ENCODE results near the gene CHL1. TPM values are rescaled to one million over a fixed set of nuclear protein-coding genes. Genes with fewer than 3 reads are reported as not detected.

The CHL1 gene
- total RNA-seq (0.20 and 0.52 TPM in 2 replicates), polyA plus RNA-seq (0.34 TPM in 1 of 2 replicates, not detected in the other)

GRCh38 chr3:196311-197148 lies at the start of gene CHL1:
Gene CHL1, plus strand, starts transcription at chr3:196763. Its CDS starts 123,014 bp downstream, at chr3:319777.
- 5% methylated on average over 27 of the region's 64 CpGs for WGBS (ENCODE audit: low lambda C conversion rate, missing lambda C conversion rate)
- DNase-seq (ENCODE audit: low spot score) = peak; percentile 9
- Histone ChIP-seq H3K79me2 (no peaks in the 10 kb centered on the region), H4K20me1 (ENCODE audit: insufficient read depth, poor library complexity, severe bottlenecking) (no peaks in the 10 kb centered on the region), H3K36me3 (replicated peaks; ENCODE audit: insufficient read depth, low read depth) (no peaks in the 10 kb centered on the region), H3K4me2 (peak within 1 kb of the TSS; percentile 95), H3K4me1 (ENCODE audit: insufficient read depth) (peaks cover 10% of the 10 kb centered on the region), H3K9me3 (ENCODE audit: low read depth) (no peaks in the 10 kb centered on the region), H3K4me3 (peak within 1 kb of the TSS; percentile 26), H3K27me3 (peaks cover 92% of the 10 kb centered on the region), H3K27ac (no peak within 1 kb of the TSS), H2AFZ (peak within 1 kb of the TSS; percentile 60), H3K9me2 (replicated peaks; ENCODE audit: insufficient read depth) (no peaks in the 10 kb centered on the region)
- TF ChIP-seq EZH2 (IDR thresholded peaks at IDR 0.05; ENCODE audit: borderline replicate concordance) (peak; percentile 82), CTCF (IDR thresholded peaks at IDR 0.05; ENCODE audit: poor library complexity) (no peak), EZH2phosphoT487 (IDR thresholded peaks at IDR 0.05; ENCODE audit: low read depth, severe bottlenecking, unreplicated experiment) (peak; percentile 51)

- Histone ChIP-seq H3K9me2 (replicated peaks; ENCODE audit: insufficient read depth) (no peaks in the 10 kb centered on the region), H3K4me3 (no peak overlapping the region), H4K20me1 (ENCODE audit: insufficient read depth, poor library complexity, severe bottlenecking) (no peaks in the 10 kb centered on the region), H3K4me2 (no peak overlapping the region), H3K27me3 (no peaks in the 10 kb centered on the region), H2AFZ (no peak overlapping the region), H3K27ac (no peak overlapping the region), H3K9me3 (ENCODE audit: low read depth) (no peaks in the 10 kb centered on the region), H3K36me3 (replicated peaks; ENCODE audit: insufficient read depth, low read depth) (no peaks in the 10 kb centered on the region), H3K4me1 (ENCODE audit: insufficient read depth) (no peaks in the 10 kb centered on the region), H3K79me2 (no peaks in the 10 kb centered on the region)
- no peak for DNase-seq (ENCODE audit: low spot score)
- TF ChIP-seq EZH2 (IDR thresholded peaks at IDR 0.05; ENCODE audit: borderline replicate concordance) = no peak
- TF ChIP-seq CTCF (IDR thresholded peaks at IDR 0.05; ENCODE audit: poor library complexity) = no peak
- TF ChIP-seq EZH2phosphoT487 (IDR thresholded peaks at IDR 0.05; ENCODE audit: low read depth, severe bottlenecking, unreplicated experiment) = no peak
- WGBS (ENCODE audit: low lambda C conversion rate, missing lambda C conversion rate) = 92% methylated on average over 2 of the region's 2 CpGs
Measured at GRCh38 chr3:151614-152189, 44.9 kb upstream of the CHL1 start.

GRCh38 chr3:159974-160373 lies 36.6 kb upstream of the CHL1 start:
- Histone ChIP-seq H3K4me1 (ENCODE audit: insufficient read depth) (no peaks in the 10 kb centered on the region), H3K9me2 (replicated peaks; ENCODE audit: insufficient read depth) (no peaks in the 10 kb centered on the region), H3K9me3 (ENCODE audit: low read depth) (no peaks in the 10 kb centered on the region), H3K4me2 (no peak overlapping the region), H3K27ac (no peak overlapping the region), H4K20me1 (ENCODE audit: insufficient read depth, poor library complexity, severe bottlenecking) (no peaks in the 10 kb centered on the region), H2AFZ (no peak overlapping the region), H3K36me3 (replicated peaks; ENCODE audit: insufficient read depth, low read depth) (no peaks in the 10 kb centered on the region), H3K4me3 (no peak overlapping the region), H3K27me3 (no peaks in the 10 kb centered on the region), H3K79me2 (no peaks in the 10 kb centered on the region)
- no peak for DNase-seq (ENCODE audit: low spot score)
- WGBS (ENCODE audit: low lambda C conversion rate, missing lambda C conversion rate) = 84% methylated on average over 1 of the region's 1 CpG
- TF ChIP-seq EZH2phosphoT487 (IDR thresholded peaks at IDR 0.05; ENCODE audit: low read depth, severe bottlenecking, unreplicated experiment) (no peak), EZH2 (IDR thresholded peaks at IDR 0.05; ENCODE audit: borderline replicate concordance) (no peak), CTCF (IDR thresholded peaks at IDR 0.05; ENCODE audit: poor library complexity) (no peak)

Data from hepatocyte (in vitro differentiated cells).